DND-41 (cell line): ENCODE measurements around the gene PLCG1.

Experiments
- ATAC-seq: fragments of 200-7000 bp; cut with Tn5 transposase; 3 replicates; pipeline ENCODE4 v1.9.1; 2021; ENCODE audit warnings: low read depth; ENCODE audit not compliant: insufficient read depth
- DNase-seq: peaks from one replicate; pipeline ENCODE4 v3.0.0-alpha.2; 2020
- H2AFZ ChIP-seq: 2 replicates; pipeline ENCODE4 v1.6.0; 2012; ENCODE audit warnings: low read depth, low read length
- H3K27ac ChIP-seq: 2 replicates; pipeline ENCODE4 v1.5.1; 2012; ENCODE audit warnings: low read length, inconsistent platforms
- H3K27me3 ChIP-seq: fragments of 200-600 bp; sonication (generic); 2 replicates; pipeline ENCODE4 v1.6.0; 2012; ENCODE audit warnings: low read length, mild to moderate bottlenecking, inconsistent platforms; ENCODE audit not compliant: insufficient read depth, poor library complexity
- H3K36me3 ChIP-seq: 2 replicates; pipeline ENCODE4 v1.5.1; 2012; ENCODE audit warnings: low read length, inconsistent platforms; ENCODE audit not compliant: insufficient read depth
- H3K4me1 ChIP-seq: 2 replicates; pipeline ENCODE4 v1.5.1; 2012; ENCODE audit warnings: mild to moderate bottlenecking, low read length; ENCODE audit not compliant: insufficient read depth
- H3K4me2 ChIP-seq: 2 replicates; pipeline ENCODE4 v1.6.0; 2012; ENCODE audit warnings: mild to moderate bottlenecking, moderate library complexity, low read length, inconsistent platforms; ENCODE audit not compliant: insufficient read depth
- H3K4me3 ChIP-seq, 2 experiments: fragments of 200-600 bp in 1 of 2; shearing (Covaris generic) in 1 of 2; 2 replicates each; pipeline ENCODE4 v1.5.1; 2012 to 2016; ENCODE audit warnings: inconsistent platforms in 2 of 2, low read length in 2 of 2, mild to moderate bottlenecking in 2 of 2, low read depth in 1 of 2, moderate library complexity in 1 of 2
- H3K79me2 ChIP-seq: 2 replicates; pipeline ENCODE4 v1.6.0; 2012; ENCODE audit warnings: low read length, inconsistent platforms; ENCODE audit not compliant: insufficient read depth
- H3K9ac ChIP-seq: 2 replicates; pipeline ENCODE4 v1.6.0; 2012; ENCODE audit warnings: low read depth, mild to moderate bottlenecking, inconsistent platforms, low read length, moderate library complexity
- H3K9me3 ChIP-seq: 2 replicates; pipeline ENCODE4 v1.5.1; 2012; ENCODE audit warnings: low read length, moderate library complexity, mild to moderate bottlenecking, inconsistent platforms; ENCODE audit not compliant: insufficient read depth, severe bottlenecking
- H4K20me1 ChIP-seq: 2 replicates; pipeline ENCODE4 v1.6.0; 2012; ENCODE audit warnings: low read length; ENCODE audit not compliant: insufficient read depth
- CTCF ChIP-seq: IDR thresholded peaks from 2 replicates; pipeline ENCODE4 v1.5.1; 2012; ENCODE audit warnings: borderline replicate concordance, low read length, moderate library complexity, mild to moderate bottlenecking; ENCODE audit not compliant: poor library complexity, severe bottlenecking; ENCODE audit errors: extremely low read depth
- EZH2 ChIP-seq: IDR thresholded peaks from 3 replicates; pipeline ENCODE4 v1.6.1; 2012; ENCODE audit warnings: borderline replicate concordance, low read depth, mild to moderate bottlenecking, moderate library complexity, low read length, inconsistent platforms; ENCODE audit not compliant: severe bottlenecking

PLCG1 gene

GRCh38 chr20:41178495-41178894 lies 41.2 kb downstream of the PLCG1 start:
- H3K9ac ChIP-seq, result no peak overlapping the region
- peaks cover 15% of the 10 kb centered on the region for H4K20me1 ChIP-seq
- DNase-seq (no peak), ATAC-seq (no peak)
- H3K4me1 ChIP-seq, result no peaks in the 10 kb centered on the region
- H2AFZ ChIP-seq, result no peak overlapping the region
- peaks cover 53% of the 10 kb centered on the region for H3K36me3 ChIP-seq
- no peaks in the 10 kb centered on the region for H3K27me3 ChIP-seq
- no peak for TF ChIP-seq CTCF
- TF ChIP-seq EZH2, result no peak
- H3K4me2 ChIP-seq, result no peak overlapping the region
- H3K4me3 ChIP-seq, result no peak overlapping the region
- H3K79me2 ChIP-seq, result no peaks in the 10 kb centered on the region
- no peak overlapping the region for H3K27ac ChIP-seq
- no peaks in the 10 kb centered on the region for H3K9me3 ChIP-seq

DNA sequence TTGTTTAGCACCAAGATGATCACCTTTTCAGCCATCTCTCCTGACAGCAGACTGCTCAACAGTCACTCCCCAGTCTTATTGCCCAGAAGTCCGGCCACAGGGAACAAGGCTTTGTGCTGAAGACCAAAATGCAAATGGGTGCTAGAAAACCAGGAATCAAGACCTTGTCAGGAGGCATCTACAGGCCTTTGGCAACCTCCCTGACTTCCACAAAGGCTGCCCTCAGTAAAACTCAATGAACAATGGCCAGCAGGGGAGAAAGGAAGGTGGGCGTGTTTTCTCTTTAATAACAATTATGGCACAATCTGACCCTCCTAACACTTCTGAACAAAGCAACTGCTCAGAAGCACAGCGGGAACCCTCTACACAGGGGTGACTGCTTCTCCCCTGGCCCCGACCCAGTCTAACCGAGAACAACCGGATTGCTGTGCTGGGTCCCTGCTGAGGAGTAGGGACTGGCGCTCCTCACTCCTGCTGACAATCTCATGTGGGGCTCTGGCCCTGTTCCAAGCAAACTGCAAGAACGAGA lies 41.6 kb downstream of the PLCG1 start:
- H3K79me2 ChIP-seq, result no peaks in the 10 kb centered on the region
- no peaks in the 10 kb centered on the region for H3K4me1 ChIP-seq
- H3K36me3 ChIP-seq, result peaks cover 49% of the 10 kb centered on the region
- H4K20me1 ChIP-seq, result peaks cover 10% of the 10 kb centered on the region
- no peaks in the 10 kb centered on the region for H3K9me3 ChIP-seq
- H3K27me3 ChIP-seq, result no peaks in the 10 kb centered on the region
- no peak overlapping the region for H2AFZ ChIP-seq
- DNase-seq (no peak), ATAC-seq (no peak)
- no peak overlapping the region for H3K9ac ChIP-seq
- H3K4me2 ChIP-seq, result no peak overlapping the region
- TF ChIP-seq EZH2 (no peak), CTCF (no peak)
- H3K4me3 ChIP-seq, result no peak overlapping the region
- H3K27ac ChIP-seq, result no peak overlapping the region

- H3K4me2 ChIP-seq, result no peak overlapping the region
- no peak overlapping the region for H2AFZ ChIP-seq
- H4K20me1 ChIP-seq, result peaks cover 7% of the 10 kb centered on the region; the same call in 1 of the 2 replicates
- DNase-seq (no peak), ATAC-seq (no peak)
- no peak overlapping the region for H3K27ac ChIP-seq
- no peak overlapping the region for H3K4me3 ChIP-seq
- no peaks in the 10 kb centered on the region for H3K27me3 ChIP-seq
- peaks cover 47% of the 10 kb centered on the region for H3K36me3 ChIP-seq
- no peaks in the 10 kb centered on the region for H3K9me3 ChIP-seq
- H3K4me1 ChIP-seq, result no peaks in the 10 kb centered on the region
- TF ChIP-seq CTCF (no peak), EZH2 (no peak)
- H3K79me2 ChIP-seq, result no peaks in the 10 kb centered on the region
- H3K9ac ChIP-seq, result no peak overlapping the region
Measured at GRCh38 chr20:41179961-41180360, 42.6 kb downstream of the PLCG1 start.
